Breast epithelium (tissue), 4 donors: Measurements from ENCODE around the gene GRIK4. TPM values are rescaled to one million over a fixed set of nuclear protein-coding genes. Genes with fewer than 3 reads are reported as not detected.
A peak's percentile ranks its signal among the peaks of the same experiment; 100 is the strongest.

Experiments
- DNase-seq, 2 donors: peaks; one replicate each; pipeline ENCODE4 v3.0.0-alpha.2; 2019; ENCODE audit warnings: low spot score in 2 of 2
- H3K27ac ChIP-seq, 2 donors: fragments of 200-600 bp; sonication (generic) in 1 of 2; one replicate each; pipeline ENCODE4 v1.5.1; 2016 to 2019; ENCODE audit warnings: mild to moderate bottlenecking in 1 of 2
- H3K27me3 ChIP-seq, 2 donors: fragments of 200-600 bp; sonication (generic) in 1 of 2; one replicate each; pipeline versions ENCODE4 v1.5.1 to v1.6.0; 2017 to 2019; ENCODE audit warnings: control low read depth in 1 of 2, mild to moderate bottlenecking in 1 of 2
- H3K36me3 ChIP-seq: fragments of 200-600 bp; one replicate; pipeline ENCODE4 v1.5.1; 2019
- H3K4me1 ChIP-seq, 2 donors: fragments of 200-600 bp; sonication (generic); one replicate each; pipeline ENCODE4 v1.5.1; 2016 to 2019; ENCODE audit warnings: control low read depth in 1 of 2
- H3K4me3 ChIP-seq, 3 donors: fragments of 200-600 bp; sonication (generic); 1 replicate in 2 of 3; 2 replicates in 1 of 3; pipeline ENCODE4 v1.5.1; 2016 to 2019; ENCODE audit warnings: mild to moderate bottlenecking in 3 of 3, moderate library complexity in 2 of 3
- H3K9me3 ChIP-seq, 2 donors: fragments of 200-600 bp; sonication (generic) in 1 of 2; one replicate each; pipeline ENCODE4 v1.5.1; 2016 to 2019; ENCODE audit warnings: control low read depth in 1 of 2
- CTCF ChIP-seq, 3 donors: fragments of 450-650 bp; IDR thresholded peaks; one replicate each; pipeline ENCODE4 v1.5.1; 2016 to 2017; ENCODE audit warnings: antibody characterized with exemption in 3 of 3, mild to moderate bottlenecking in 3 of 3, moderate library complexity in 3 of 3
- POLR2A ChIP-seq: fragments of 450-650 bp; IDR thresholded peaks from one replicate; pipeline ENCODE4 v1.6.1; 2016; ENCODE audit warnings: antibody characterized with exemption, mild to moderate bottlenecking, moderate library complexity
- POLR2AphosphoS5 ChIP-seq, 3 donors: sonication (generic); formaldehyde crosslinking; IDR thresholded peaks; one replicate each; pipeline ENCODE4 v1.6.1; 2017; ENCODE audit warnings: antibody characterized with exemption in 3 of 3
- intact Hi-C: fragments of 100-400 bp; cut with DNase I; formaldehyde crosslinking; loops from one replicate; pipeline ENCODE4 v1.15.1; 2023; ENCODE audit warnings: low total_unique reads
- total RNA-seq, 3 donors: library from RNA; depleted of rRNA; stranded (reverse); fragments of >200 nt; gene quantifications; one replicate each; pipeline ENCODE4 v1.1.0, GENCODE V29; 2016

GRIK4 gene
- total RNA-seq, 3 donors from 2014 or later, result 0.29 to 0.66 TPM; not detected in 1

- H3K4me1 ChIP-seq, result no peaks in the 10 kb centered on the region
- intact Hi-C loops, result no loop called here
- no peak for DNase-seq
Measured at GRCh38 chr11:120795185-120795584, 283.6 kb downstream of the GRIK4 start.

GRCh38 chr11:120797143-120797542 lies 285.6 kb downstream of the GRIK4 start:
- intact Hi-C loops, result no loop called here
- no peak for DNase-seq
- peaks cover 0 to 8% of the 10 kb centered on the region in 2 donors for H3K27me3 ChIP-seq
- no peaks in the 10 kb centered on the region for H3K9me3 ChIP-seq
- H3K27ac ChIP-seq, result no peak overlapping the region
- no peaks in the 10 kb centered on the region for H3K36me3 ChIP-seq
- H3K4me3 ChIP-seq, result no peak overlapping the region
- no peak for TF ChIP-seq POLR2AphosphoS5 (IDR thresholded peaks at IDR 0.05)
- TF ChIP-seq POLR2A, result no peak
- TF ChIP-seq CTCF (IDR thresholded peaks at IDR 0.05), result no peak
- H3K4me1 ChIP-seq, result no peaks in the 10 kb centered on the region

More at GRCh38 chr11:120795185-120795584, 283.6 kb downstream of the GRIK4 start:
- Histone ChIP-seq H3K4me3 (no peak overlapping the region), H3K27me3 (peaks cover 0 to 8% of the 10 kb centered on the region in 2 donors), H3K36me3 (no peaks in the 10 kb centered on the region), H3K27ac (no peak overlapping the region), H3K9me3 (no peaks in the 10 kb centered on the region)
- no peak for TF ChIP-seq POLR2A
- no peak for TF ChIP-seq POLR2AphosphoS5 (IDR thresholded peaks at IDR 0.05)
- no peak for TF ChIP-seq CTCF (IDR thresholded peaks at IDR 0.05)

GRCh38 chr11:120798854-120799253 lies 287.3 kb downstream of the GRIK4 start:
- DNase-seq, result no peak
- Histone ChIP-seq H3K4me1 (no peaks in the 10 kb centered on the region), H3K9me3 (no peaks in the 10 kb centered on the region), H3K27me3 (peaks cover 0 to 8% of the 10 kb centered on the region in 2 donors), H3K27ac (no peak overlapping the region), H3K4me3 (no peak overlapping the region), H3K36me3 (no peaks in the 10 kb centered on the region)
- TF ChIP-seq POLR2AphosphoS5 (IDR thresholded peaks at IDR 0.05) (no peak), POLR2A (no peak), CTCF (IDR thresholded peaks at IDR 0.05) (no peak)
- intact Hi-C loops, result no loop called here

- no peaks in the 10 kb centered on the region for H3K4me1 ChIP-seq
- DNase-seq, result no peak
- H3K4me3 ChIP-seq, result no peak overlapping the region
- no peaks in the 10 kb centered on the region for H3K9me3 ChIP-seq
- H3K27ac ChIP-seq, result no peak overlapping the region
- intact Hi-C loops, result no loop called here
- peaks cover 0 to 8% of the 10 kb centered on the region in 2 donors for H3K27me3 ChIP-seq
- H3K36me3 ChIP-seq, result no peaks in the 10 kb centered on the region
- TF ChIP-seq CTCF (IDR thresholded peaks at IDR 0.05), result no peak
- no peak for TF ChIP-seq POLR2A
- no peak for TF ChIP-seq POLR2AphosphoS5 (IDR thresholded peaks at IDR 0.05)
Measured at GRCh38 chr11:120800206-120800605, 288.7 kb downstream of the GRIK4 start.

- peak; percentile 33 to 71 for DNase-seq
- Histone ChIP-seq H3K27me3 (peaks cover 0 to 4% of the 10 kb centered on the region in 2 donors), H3K4me3 (no peak overlapping the region), H3K36me3 (no peaks in the 10 kb centered on the region), H3K9me3 (no peaks in the 10 kb centered on the region), H3K27ac (no peak overlapping the region), H3K4me1 (no peaks in the 10 kb centered on the region)
- intact Hi-C loops, result no loop called here
- TF ChIP-seq CTCF (IDR thresholded peaks at IDR 0.05) (peak; percentile 76 to 80 (median 79)), POLR2AphosphoS5 (IDR thresholded peaks at IDR 0.05) (no peak), POLR2A (no peak)
Measured at GRCh38 chr11:120801801-120802689, 290.5 kb downstream of the GRIK4 start.
